ENCODE measurements around the gene CFDP1.

CFDP1 gene

DNA sequence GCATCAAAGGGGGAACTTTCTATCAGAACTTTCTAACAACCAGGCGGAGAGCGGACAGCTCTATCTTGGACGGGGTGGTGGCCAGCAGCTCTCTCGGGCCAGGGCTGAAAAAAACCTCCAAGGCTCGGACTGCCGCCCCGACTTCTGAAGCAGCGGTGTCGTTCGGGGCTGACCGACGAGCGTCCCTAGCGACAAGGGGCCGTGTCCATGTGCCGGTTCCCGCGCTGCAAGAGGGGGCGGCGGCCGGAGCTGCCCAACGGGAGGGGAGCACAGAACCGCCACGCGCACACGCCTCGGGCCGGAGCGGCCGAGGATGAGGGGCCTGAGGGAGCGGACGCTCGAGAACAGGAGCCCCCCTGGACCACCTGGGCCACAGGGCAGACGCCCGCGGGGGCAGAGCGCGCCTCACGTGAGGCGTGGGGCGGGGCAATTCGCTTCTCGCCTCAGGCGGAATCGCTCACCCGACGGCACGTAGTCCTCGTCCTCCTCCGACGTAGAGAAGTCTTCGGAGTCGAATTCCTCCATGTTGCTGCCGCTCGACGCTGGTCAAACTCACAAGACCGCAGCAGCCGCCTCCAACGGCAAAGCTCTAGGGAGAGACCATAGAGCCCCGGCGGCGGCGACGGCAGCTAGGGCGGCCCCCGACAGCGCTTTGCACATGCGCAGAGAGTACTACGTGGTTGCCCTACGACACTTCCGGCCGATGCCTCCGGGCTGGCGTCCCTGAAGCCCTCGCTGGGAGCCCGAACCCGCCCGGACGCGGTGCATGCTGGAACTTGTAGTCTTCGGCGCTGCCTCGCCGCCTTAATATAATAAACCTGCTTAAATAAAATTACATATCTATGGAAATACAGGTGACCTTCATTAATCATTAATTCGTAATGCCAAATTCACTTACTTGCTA is at the start of gene CFDP1:
CFDP1 (minus strand) TSS at position 676 of the 904 bp plus-strand sequence; CDS start at position 525, 151 bp downstream.
- DNase-seq (ENCODE audit: low spot score), result peak; percentile 95

DNA sequence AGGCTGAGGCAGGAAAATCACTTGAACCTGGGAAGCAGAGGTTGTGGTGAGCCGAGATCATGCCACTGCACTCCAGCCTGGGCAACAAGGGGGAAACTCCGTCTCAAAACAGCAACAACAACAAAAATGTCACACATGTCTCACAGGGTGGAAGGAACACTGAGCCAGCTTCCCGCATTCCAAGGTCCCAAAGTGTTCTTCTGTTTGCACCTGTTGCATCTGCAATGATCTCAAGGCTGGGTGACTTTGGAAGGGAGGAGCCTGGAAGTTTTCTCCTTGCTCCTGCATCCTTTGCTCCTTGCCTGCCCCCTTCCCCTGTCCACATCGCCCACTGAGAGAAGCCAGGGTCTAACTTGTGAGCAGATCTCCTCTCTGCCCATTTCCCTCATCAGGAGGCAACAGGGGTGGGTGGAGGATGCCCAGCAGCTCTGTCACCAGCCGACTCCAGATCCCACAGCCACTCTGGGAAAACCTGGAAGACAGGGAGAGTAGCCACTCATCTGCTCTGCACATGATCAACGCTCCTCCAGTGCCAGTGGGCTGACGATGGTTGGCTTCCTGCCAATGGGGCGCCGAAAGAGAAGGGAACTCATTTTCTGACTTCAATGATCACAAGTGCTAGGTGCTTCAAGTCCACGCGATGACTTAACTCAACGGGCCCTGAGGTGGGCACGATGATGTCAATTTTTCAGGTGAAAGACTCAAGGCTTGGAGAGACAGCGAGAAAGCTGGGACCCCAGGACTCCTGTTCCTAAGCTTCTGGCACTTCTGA is 49.3 kb upstream of the CFDP1 start:
- DNase-seq (ENCODE audit: low spot score), result no peak

DNA sequence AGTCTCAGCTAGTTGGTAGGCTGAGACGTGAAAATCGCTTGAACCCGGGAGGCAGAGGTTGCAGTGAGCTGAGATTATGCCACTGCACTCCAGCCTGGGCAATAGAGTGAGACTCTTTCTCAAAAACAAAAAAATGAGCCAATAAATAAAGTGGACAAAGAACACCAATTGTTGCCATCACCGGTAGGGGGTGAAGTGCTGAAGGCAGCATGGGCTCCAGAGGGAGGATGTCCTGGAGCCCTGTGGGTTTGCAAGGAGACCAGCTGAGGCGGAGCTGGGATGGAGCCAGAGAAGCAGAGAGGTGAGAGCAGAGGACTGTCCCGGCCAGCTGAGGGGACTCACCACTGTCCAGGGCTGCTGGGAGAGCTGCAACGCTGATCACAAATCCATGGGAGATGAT is 48.2 kb upstream of the CFDP1 start:
- DNase-seq (ENCODE audit: low spot score), result no peak

DNA sequence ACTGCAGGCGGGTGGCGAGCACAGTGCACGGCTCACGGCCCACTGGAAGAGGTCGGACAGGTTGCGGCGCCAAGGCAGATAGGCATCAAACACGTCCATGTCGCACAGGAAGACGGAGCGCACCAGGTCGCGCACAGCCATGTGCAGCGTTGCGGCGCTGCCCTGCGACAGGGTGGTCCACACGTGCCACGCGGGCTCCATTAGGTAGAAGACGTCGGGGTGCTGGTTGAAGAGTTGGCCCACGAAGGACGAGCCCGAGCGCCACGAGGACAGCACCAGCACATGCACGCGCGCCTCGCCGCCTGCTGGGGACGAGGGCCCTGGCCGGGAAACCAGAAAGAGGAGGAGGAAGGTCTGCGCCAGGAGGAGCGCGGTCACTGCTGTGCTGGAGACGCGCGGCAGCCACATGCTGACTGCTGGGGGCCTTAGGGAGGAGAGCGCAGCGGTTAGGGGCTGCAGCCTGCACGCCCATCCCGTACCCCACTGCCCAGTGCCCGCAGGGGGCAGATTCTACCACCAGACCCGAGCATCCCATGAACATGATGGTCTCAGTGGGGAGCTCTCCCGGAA is 46.2 kb upstream of the CFDP1 start:
- no peak for DNase-seq (ENCODE audit: low spot score)

DNA sequence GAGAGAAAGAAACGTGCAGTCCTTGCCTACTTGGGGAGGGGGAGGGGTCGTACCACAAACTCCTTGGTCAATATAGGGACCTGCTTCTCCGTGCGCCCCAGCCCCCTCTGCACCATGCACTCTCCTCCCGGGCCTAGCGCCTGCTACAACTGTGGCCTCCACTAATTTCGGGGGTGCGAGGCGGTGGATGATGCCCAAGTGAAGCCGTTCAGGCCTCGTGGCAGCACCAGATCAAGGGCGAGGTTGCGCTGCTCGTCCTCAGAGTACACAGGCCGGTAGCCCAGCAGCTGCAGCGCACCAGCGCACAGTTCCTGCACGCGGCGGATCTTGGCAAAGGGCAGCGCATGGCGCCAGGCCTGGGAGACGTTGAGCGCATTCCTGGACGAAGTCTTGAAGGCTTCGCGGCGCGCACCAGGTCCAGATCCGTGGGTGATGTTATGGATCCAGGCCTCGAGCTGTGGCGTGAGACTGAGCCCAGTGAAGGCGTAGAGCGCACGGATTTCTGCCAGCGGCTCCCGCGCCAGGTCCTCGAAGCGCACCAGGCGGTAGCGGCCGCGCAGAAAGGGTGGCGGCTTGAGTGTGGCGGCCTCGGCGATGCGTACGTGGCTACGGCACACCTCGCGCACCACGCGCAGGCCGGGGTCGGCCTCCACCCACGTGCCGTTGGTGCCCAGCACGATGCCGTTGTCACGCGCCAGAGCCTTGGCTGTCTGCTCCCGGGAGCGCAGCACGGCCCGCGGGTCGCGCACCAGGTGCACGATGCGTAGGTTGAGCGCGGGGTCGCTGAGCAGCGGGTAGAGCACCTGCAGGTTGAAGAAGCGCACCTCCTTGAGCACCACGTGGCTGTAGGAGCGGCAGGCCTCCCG is 45.4 kb upstream of the CFDP1 start:
- no peak for DNase-seq (ENCODE audit: low spot score)

DNA sequence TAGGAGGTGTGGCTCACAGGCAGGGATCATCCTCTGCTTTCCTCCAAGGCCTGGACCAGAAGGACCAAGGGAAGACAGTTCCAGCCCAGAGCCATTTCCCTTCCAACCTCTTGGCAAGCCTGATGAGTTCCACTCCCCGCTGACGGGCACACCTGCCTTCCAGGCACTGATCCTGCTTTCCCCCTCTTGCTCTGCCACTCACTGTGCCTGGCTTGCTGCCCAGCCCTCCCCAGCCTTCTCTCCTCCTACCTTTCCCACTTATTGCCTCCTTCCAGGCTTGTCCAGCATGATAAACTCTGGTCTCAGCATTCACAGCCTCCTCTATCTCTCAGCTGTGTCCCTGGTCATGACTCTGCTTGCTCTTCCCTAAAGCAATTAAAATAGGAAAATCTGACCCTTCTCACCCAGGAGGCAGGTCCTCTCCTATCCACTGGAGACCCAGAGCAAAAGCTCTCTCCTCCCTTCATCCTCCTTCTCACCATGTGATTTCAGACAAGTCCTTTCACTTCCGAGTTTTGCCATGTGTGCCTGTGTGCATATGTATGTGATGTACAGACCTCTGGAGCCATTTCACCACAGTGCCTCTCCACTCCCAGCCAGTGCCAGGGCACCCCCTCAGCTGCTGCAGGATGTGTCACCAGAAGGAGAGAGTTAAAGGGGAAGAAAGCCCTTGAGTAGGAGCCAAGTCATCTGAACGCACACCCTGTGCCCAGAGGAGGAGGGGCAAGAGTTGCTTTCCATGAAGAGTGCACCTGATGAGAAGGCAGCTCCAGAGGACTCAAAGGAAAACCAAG is 44.6 kb upstream of the CFDP1 start:
- DNase-seq (ENCODE audit: low spot score), result no peak

DNA sequence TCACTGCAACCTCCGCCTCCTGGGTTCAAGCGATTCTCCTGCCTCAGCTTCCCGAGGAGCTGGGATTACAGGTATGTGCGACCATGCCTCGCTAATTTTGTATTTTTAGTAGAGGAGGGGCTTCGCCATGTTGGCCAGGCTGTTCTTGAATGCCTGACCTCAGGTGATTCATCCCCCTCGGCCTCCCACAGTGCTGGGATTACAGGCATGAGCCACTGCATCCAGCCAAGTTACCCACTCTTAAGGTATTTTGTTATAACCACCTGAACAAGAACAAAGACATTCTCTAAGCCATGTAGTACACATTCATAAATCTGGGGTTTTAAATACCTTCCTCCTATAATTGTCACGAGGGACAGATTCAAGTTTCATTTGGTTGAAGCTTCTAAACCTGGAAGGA is 43.5 kb upstream of the CFDP1 start:
- no peak for DNase-seq (ENCODE audit: low spot score)

DNA sequence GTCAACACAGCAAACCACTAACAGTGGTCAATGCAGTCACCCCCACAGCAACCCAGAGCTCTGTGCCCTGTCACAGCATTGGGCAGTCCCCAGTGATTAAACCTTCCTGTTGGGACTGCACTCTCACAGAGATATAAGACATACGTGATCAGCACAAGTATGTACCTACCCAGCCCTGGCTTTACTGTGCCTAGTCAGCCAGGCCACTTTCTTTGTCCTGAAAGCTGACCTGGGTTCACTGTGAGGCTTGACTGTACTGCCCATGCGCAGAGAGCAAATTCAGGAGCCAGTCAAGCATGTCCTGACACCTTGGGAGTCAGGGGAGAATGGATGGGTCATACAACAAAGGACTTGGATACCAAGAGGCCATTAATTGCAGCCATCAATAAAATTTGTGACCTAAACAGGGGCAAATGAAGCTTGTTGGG is 42.1 kb upstream of the CFDP1 start:
- no peak for DNase-seq (ENCODE audit: low spot score)

DNA sequence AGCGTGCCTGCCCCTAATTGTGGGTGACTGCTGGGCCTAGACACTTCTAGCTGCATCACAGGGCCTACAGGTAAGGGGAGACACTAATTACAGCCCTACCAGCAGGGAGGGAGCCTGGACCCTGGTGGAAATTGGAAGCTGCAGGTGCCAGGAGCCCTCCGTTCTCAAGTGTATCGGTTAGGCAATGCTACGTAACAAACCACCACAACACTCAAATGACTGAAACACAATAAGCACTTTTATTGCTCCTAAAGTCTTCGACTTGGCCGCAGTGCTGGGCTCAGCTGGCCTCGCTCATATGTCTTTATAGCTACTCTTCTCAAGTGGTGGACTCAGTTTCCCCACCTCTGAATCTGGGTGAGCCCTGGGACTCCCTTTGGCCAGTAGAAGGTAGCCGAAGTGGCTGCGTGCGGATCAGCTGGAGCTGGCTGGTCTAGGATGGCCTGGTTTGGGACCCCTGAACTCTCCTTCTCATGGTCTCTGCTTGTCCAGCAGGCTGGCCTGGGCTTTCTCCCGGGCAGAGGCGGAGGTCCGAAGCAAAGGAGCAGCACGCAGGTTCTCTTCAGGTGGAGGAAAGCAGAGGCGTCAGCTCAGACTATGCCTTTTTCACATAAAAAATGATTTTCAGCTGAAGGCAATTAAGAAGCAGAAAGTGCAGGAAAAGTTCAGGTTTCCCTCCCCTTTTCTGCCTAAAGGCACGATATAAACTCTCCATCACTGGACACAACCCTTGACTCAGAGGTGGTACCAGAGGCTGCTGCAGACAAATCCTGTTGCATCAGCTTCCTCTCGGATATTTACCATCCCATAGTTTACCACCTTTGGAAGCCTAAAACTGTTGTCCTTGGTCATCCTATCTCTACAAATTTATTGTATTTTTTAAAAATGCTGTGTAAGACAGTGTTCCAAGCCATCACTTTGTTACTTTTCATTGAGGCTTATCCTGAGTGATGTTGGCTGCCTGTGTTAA is 39.9 kb upstream of the CFDP1 start:
- no peak for DNase-seq (ENCODE audit: low spot score)

DNA sequence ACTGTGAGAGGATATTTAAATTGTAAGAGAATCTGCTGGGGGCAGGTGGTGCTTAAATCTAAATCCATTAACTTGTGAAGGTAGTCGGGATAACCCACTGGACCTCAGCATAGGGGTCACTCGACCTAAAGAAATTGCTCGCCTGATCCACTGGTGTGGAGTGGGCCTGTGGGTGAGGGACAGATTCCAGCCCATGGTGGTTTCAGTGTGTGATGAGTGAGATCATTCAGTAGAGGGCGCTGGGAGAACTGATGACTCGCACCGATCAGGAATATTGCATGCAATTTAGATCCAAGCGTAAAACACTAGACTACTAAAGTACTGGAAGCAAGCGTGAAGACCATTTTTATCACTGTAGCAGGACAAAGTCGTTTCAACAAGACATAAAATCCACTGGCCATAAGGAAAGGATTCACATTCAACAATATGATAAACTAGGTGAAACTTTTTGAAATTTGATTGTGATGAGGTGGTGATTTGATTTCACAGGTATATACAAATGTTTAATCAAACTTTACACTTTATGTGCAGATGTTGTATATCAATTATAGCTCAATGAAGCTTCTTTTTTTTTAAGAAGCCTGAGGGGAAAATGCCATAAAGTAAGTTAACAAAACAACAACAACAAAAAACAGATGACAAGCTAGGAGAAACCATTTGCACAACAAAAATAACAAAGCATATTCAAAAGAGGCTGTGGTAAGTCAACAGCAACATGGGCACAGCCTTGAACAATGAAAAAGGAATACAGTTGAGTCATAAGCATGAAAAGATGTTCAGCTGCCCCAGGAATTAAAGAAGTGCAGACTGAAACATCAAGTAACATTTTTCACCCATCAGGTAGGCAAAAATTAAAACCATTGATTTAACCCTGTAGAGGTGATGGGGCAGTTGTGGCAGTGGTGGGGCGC is 38.7 kb upstream of the CFDP1 start:
- peak; percentile 70 for DNase-seq (ENCODE audit: low spot score)

DNA sequence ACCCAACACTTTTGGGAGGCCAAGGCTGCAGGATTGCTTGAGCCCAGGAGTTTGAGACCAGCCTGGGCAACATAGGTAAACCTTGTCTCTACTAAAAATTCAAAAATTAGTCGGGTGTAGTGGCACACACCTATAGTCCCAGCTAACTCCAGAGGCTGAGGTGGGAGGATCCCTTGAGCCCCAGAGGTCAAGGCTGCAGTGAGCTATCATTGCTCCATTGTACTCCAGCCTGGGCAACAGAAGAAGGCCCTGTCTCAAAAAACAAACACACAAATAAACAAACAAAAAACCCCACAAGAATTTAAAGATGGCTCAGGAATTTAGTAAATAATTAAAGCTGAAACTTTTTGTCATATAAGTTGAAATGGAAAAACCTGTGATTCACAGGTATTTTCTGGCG is 33.5 kb upstream of the CFDP1 start:
- DNase-seq (ENCODE audit: low spot score), result no peak

DNA sequence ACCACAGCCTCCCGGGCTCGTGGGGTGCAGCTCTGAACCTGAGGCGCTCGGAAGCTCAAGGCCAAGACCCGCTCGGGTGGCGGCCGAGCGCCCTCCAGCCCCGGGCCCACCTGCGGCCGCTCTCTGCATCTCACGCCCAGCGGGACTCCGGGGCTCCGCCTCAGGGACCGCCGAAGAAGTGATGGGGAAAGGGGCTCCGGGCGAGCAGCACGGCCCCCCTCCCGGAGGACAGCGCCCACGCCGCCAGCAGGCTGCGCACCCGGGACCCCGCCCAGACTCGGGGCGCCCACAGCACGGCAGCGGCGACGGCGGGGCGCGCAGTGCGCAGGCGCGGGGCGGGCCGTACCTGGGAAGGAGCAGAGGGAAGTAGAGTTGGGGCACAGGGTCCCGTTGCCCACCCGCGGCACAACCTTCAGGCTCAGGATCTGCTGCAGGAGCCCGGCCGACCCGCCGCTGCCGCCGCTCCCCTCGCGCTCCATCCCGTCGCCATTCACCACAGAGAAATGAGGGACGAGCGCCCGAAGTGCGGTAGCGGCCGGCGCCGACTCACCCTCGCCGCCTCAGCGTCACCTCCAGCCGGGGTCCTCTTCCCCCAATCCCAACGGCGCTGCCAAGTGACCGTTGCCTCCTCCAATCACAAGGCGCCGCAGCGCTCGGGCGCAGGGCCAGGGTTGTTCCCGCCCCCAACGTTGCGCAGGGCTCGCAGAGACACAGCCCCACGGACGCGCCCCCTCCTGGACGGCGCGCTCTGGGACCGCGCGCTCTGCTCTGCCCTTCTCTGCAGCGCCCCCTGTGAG is 31.0 kb upstream of the CFDP1 start, which contains the start of gene TMEM170A:
TMEM170A (minus strand) TSS at position 568 of the 797 bp plus-strand sequence; CDS start at position 479, 89 bp downstream.
- DNase-seq (ENCODE audit: low spot score), result peak; percentile 99

DNA sequence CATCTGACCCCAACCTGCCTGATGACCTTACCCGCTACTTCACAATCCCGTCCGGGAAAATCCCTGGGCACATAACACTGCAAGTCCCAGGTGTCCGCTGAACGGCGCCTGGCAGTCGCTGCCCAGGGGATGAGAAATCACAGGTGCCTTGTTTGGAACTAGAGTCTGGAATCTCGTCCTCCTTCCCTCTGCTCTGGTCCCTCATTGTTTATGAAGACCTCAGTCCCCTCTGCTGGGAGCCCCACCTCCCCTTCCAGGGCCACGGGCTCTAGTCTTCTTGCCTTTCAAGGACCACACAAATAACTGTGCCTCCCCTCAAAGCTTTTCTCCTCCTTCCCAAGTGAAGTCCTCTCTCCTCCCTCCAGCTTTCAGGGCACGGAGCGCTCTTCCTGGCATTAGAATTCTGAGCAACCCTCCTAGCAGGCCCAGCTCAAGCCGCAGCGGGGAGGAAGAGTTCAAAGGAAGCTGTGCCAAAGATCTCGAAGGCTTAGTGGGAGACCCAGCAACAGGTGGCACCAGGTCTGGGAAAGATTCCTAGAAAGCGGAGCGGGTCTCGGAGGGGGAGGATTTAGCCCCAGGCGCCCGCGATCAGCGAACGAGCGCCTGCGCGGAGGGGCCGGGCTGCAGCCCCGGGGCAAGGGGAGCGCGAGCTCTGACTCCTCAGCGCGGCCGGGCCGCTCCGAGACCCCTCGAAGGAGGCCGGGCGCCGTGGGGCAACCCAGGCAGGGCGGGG is 30.3 kb upstream of the CFDP1 start:
- peak; percentile 12 for DNase-seq (ENCODE audit: low spot score)

DNA sequence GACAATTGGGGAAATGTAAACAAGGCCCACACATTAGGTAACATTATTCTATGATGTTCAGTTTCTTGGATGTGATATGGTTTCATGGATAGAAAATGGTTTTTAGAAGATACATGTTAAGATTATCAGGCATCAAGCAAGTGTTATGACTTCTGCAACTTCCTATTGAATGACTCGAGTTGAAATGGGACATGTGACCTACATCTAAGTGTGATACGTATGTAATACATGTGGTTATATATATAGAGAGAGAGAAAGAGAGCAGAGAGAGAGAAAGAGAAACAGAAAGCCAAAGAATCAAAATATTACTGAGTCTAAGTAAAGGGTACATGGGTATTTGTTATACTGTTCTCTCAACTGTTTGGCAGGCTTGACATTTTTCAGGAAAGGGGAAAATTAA is 29.5 kb upstream of the CFDP1 start:
- DNase-seq (ENCODE audit: low spot score), result peak; percentile 44

DNA sequence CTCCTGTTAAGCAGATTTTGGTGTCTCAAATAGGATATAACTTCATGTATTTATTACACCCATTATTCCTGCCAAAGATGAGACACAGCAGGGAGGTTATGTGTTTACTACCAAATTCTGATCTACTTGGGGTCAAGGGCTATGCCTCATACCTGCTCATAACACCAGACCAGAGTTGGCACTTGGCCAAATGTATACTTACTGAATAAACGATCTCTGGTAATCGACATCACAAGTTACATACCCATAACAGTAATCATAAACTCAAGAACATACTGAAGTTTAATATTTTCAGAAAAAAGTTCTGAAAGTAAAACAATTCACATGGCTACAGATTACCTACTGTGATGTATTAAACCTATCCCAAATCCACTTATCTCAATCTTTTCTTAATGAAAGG is 28.3 kb upstream of the CFDP1 start:
- DNase-seq (ENCODE audit: low spot score), result no peak

DNA sequence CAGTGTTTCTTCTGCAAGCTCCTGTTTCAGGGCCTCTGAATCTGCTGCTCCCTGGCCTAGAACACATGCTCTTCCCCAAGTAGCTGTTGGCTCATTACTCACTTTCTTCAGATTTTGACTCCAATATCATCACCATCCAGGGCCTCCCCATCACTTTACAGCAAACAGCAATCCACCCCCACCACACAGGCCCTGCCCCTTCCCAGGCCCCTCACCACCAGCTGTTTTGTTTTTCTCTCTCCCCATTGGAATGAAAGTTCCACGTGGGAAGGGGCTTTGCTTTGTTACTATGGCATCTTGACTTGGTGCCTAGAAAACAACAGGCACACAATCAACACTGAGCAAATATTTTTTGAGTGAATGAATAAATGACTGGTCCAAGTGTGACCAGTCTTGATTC is 27.1 kb upstream of the CFDP1 start:
- no peak for DNase-seq (ENCODE audit: low spot score)

DNA sequence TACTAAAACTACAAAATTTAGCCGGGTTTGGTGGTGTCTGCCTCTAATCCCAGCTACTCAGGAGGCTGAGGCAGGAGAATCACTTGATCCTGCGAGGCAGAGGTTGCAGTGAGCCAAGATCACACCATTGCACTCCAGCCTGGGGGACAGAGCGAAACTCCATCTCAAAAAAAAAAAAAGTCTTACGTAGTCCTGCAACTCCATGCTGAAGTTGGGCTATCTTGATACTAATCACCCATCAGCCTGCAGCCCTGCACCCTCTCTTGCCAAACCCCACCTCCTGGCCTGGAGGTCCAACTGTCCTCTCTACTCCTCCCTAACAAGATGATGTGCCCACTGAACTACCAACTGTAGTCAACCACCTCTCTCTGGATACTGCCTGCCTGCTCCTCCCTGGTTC is 26.4 kb upstream of the CFDP1 start:
- DNase-seq (ENCODE audit: low spot score), result no peak

Measured in CD4-positive, alpha-beta T cell treated with Interleukin-2 at 100 ng/mL for 4 hours (primary cell).